Stimulated activated CD8-positive, alpha-beta memory T cell treated with anti-CD3 and anti-CD28 coated beads, Interleukin-4, amount 100 ng/mL, for 4 hours (primary cell): Measurements from ENCODE around the gene ITPR1.

Experiments
- DNase-seq, 2 donors: peaks; one replicate each; pipeline ENCODE4 v3.0.0-alpha.2; 2020; ENCODE audit warnings: low read depth in 2 of 2, low spot score in 1 of 2

Gene ITPR1

GRCh38 chr3:4633078-4634004, 140.2 kb downstream of the ITPR1 start:
- DNase-seq: no peak

GRCh38 chr3:4634894-4635293, 141.7 kb downstream of the ITPR1 start:
- DNase-seq: no peak

GRCh38 chr3:4637265-4637664, 144.1 kb downstream of the ITPR1 start:
- no peak for DNase-seq

GRCh38 chr3:4641863-4642563, 148.9 kb downstream of the ITPR1 start:
- no peak for DNase-seq

GRCh38 chr3:4642611-4643010, 149.5 kb downstream of the ITPR1 start:
- no peak for DNase-seq

GRCh38 chr3:4643904-4644547, 150.9 kb downstream of the ITPR1 start:
- no peak for DNase-seq

- no peak for DNase-seq
These were observed 151.8 kb downstream of the ITPR1 start for GRCh38 chr3:4644951-4645350.

- DNase-seq: no peak
These were observed 152.3 kb downstream of the ITPR1 start for GRCh38 chr3:4645468-4645867.

- no peak for DNase-seq
These were observed 154.3 kb downstream of the ITPR1 start for GRCh38 chr3:4647411-4647810.

- no peak for DNase-seq
These were observed 162.2 kb downstream of the ITPR1 start for GRCh38 chr3:4655145-4656045.

GRCh38 chr3:4656059-4656458, 162.9 kb downstream of the ITPR1 start:
- DNase-seq: no peak

- DNase-seq: no peak
These were observed 163.6 kb downstream of the ITPR1 start for GRCh38 chr3:4656626-4657328.

- DNase-seq: no peak
These were observed 167.8 kb downstream of the ITPR1 start for GRCh38 chr3:4660936-4661335.

- no peak for DNase-seq
These were observed 171.3 kb downstream of the ITPR1 start for GRCh38 chr3:4664412-4664811.

- DNase-seq: no peak
These were observed 172.0 kb downstream of the ITPR1 start for GRCh38 chr3:4665197-4665596.

GRCh38 chr3:4666071-4666470, 172.9 kb downstream of the ITPR1 start:
- no peak for DNase-seq

- DNase-seq: no peak
These were observed 177.2 kb downstream of the ITPR1 start for GRCh38 chr3:4670352-4670751.

GRCh38 chr3:4672725-4673275, 179.7 kb downstream of the ITPR1 start:
- no peak for DNase-seq

GRCh38 chr3:4674216-4674615, 181.1 kb downstream of the ITPR1 start:
- DNase-seq: no peak

- no peak for DNase-seq
These were observed 182.6 kb downstream of the ITPR1 start for GRCh38 chr3:4675704-4676103.
